WTC11 (cell line): ENCODE results near the gene FAM181A.

Source experiments
- CTCF ChIP-seq: fragments of 200-600 bp; IDR thresholded peaks from 2 replicates; pipeline ENCODE4 v1.8.0; 2022; ENCODE audit warnings: antibody characterized with exemption
- ETV6 ChIP-seq: sonication (generic); formaldehyde crosslinking; IDR thresholded peaks from 2 replicates; pipeline ENCODE4 v1.8.1; 2022; ENCODE audit warnings: mild to moderate bottlenecking, missing genetic modification reagents
- FOXK1 ChIP-seq: sonication (generic); formaldehyde crosslinking; IDR thresholded peaks from 2 replicates; pipeline ENCODE4 v1.8.0; 2022; ENCODE audit warnings: mild to moderate bottlenecking, moderate library complexity, missing genetic modification reagents
- TEAD1 ChIP-seq: sonication (generic); formaldehyde crosslinking; IDR thresholded peaks from 2 replicates; pipeline ENCODE4 v1.8.0; 2022; ENCODE audit warnings: mild to moderate bottlenecking, missing genetic modification reagents
- ZNF423 ChIP-seq: fragments of 250-450 bp; sonication (Bioruptor Pico); IDR thresholded peaks from 2 replicates; pipeline ENCODE4 v2.1.2; 2022; ENCODE audit warnings: mild to moderate bottlenecking, moderate library complexity
- TF ChIP-seq, protein P1 (sequence below): sonication (generic); formaldehyde crosslinking; IDR thresholded peaks from 2 replicates; pipeline ENCODE4 v1.8.0; 2022; ENCODE audit warnings: mild to moderate bottlenecking, missing genetic modification reagents
- TF ChIP-seq, protein P2 (sequence below): sonication (generic); formaldehyde crosslinking; IDR thresholded peaks from 2 replicates; pipeline ENCODE4 v1.8.1; 2022; ENCODE audit warnings: low read depth, mild to moderate bottlenecking, moderate library complexity, missing genetic modification reagents, borderline replicate concordance

DNA sequence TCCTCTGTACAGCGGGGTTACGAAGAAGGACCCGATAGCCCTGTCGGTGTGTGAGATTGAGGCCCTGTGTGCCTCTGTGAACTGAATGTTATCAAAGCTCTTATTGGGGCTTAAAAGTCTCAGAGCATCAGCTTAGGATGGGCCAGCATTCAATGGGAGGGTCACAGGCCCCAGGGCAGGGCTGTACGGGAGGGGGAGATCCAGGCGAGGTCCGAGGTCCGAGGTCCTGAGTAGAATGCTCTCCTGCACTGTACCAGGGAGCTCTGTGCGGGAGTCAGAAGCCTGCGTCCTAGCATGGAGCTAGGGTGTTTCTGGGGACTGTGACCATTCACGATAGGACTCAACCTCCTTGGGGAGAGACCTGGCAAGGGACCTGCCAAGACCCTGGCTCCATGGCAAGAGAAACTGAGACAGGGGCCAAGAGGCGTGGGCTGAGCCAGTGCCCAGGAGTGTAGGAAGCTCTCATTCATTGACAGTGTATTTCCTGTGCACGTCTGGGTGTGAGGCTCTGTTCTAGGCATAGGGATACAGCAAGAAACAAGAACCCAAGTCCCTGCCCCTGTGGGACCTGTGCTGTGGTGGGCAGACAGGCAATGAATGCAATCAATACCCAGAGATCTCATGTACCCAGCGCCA lies 12.0 kb upstream of the FAM181A start:
- TF ChIP-seq CTCF: no peak
- TF ChIP-seq, protein P1, sequence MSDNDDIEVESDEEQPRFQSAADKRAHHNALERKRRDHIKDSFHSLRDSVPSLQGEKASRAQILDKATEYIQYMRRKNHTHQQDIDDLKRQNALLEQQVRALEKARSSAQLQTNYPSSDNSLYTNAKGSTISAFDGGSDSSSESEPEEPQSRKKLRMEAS (CRISPR knock-in tag): no peak
- TF ChIP-seq, protein P2, sequence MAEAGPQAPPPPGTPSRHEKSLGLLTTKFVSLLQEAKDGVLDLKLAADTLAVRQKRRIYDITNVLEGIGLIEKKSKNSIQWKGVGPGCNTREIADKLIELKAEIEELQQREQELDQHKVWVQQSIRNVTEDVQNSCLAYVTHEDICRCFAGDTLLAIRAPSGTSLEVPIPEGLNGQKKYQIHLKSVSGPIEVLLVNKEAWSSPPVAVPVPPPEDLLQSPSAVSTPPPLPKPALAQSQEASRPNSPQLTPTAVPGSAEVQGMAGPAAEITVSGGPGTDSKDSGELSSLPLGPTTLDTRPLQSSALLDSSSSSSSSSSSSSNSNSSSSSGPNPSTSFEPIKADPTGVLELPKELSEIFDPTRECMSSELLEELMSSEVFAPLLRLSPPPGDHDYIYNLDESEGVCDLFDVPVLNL (CRISPR knock-in tag): no peak
- TF ChIP-seq FOXK1: no peak
- TF ChIP-seq TEAD1 (CRISPR knock-in tag): no peak
- TF ChIP-seq ETV6: no peak
- no peak for TF ChIP-seq ZNF423
